Breast epithelium (tissue), 4 donors: ENCODE results near the gene SLC1A5. TPM values are rescaled to one million over a fixed set of nuclear protein-coding genes. Genes with fewer than 3 reads are reported as not detected.

ENCODE experiments used
- DNase-seq, 2 donors: peaks; one replicate each; pipeline ENCODE4 v3.0.0-alpha.2; 2019; ENCODE audit warnings: low spot score in 2 of 2
- H3K27ac ChIP-seq, 2 donors: fragments of 200-600 bp; sonication (generic) in 1 of 2; one replicate each; pipeline ENCODE4 v1.5.1; 2016 to 2019; ENCODE audit warnings: mild to moderate bottlenecking in 1 of 2
- H3K27me3 ChIP-seq, 2 donors: fragments of 200-600 bp; sonication (generic) in 1 of 2; one replicate each; pipeline versions ENCODE4 v1.5.1 to v1.6.0; 2017 to 2019; ENCODE audit warnings: control low read depth in 1 of 2, mild to moderate bottlenecking in 1 of 2
- H3K36me3 ChIP-seq: fragments of 200-600 bp; one replicate; pipeline ENCODE4 v1.5.1; 2019
- H3K4me1 ChIP-seq, 2 donors: fragments of 200-600 bp; sonication (generic); one replicate each; pipeline ENCODE4 v1.5.1; 2016 to 2019; ENCODE audit warnings: control low read depth in 1 of 2
- H3K4me3 ChIP-seq, 3 donors: fragments of 200-600 bp; sonication (generic); 1 replicate in 2 of 3; 2 replicates in 1 of 3; pipeline ENCODE4 v1.5.1; 2016 to 2019; ENCODE audit warnings: mild to moderate bottlenecking in 3 of 3, moderate library complexity in 2 of 3
- H3K9me3 ChIP-seq, 2 donors: fragments of 200-600 bp; sonication (generic) in 1 of 2; one replicate each; pipeline ENCODE4 v1.5.1; 2016 to 2019; ENCODE audit warnings: control low read depth in 1 of 2
- CTCF ChIP-seq, 3 donors: fragments of 450-650 bp; IDR thresholded peaks; one replicate each; pipeline ENCODE4 v1.5.1; 2016 to 2017; ENCODE audit warnings: antibody characterized with exemption in 3 of 3, mild to moderate bottlenecking in 3 of 3, moderate library complexity in 3 of 3
- POLR2A ChIP-seq: fragments of 450-650 bp; IDR thresholded peaks from one replicate; pipeline ENCODE4 v1.6.1; 2016; ENCODE audit warnings: antibody characterized with exemption, mild to moderate bottlenecking, moderate library complexity
- POLR2AphosphoS5 ChIP-seq, 3 donors: sonication (generic); formaldehyde crosslinking; IDR thresholded peaks; one replicate each; pipeline ENCODE4 v1.6.1; 2017; ENCODE audit warnings: antibody characterized with exemption in 3 of 3
- intact Hi-C: fragments of 100-400 bp; cut with DNase I; formaldehyde crosslinking; loops from one replicate; pipeline ENCODE4 v1.15.1; 2023; ENCODE audit warnings: low total_unique reads
- total RNA-seq, 3 donors: library from RNA; depleted of rRNA; stranded (reverse); fragments of >200 nt; gene quantifications; one replicate each; pipeline ENCODE4 v1.1.0, GENCODE V29; 2016

Gene SLC1A5
- 100 to 1,000 TPM; 121 to 146 (median 121) TPM for total RNA-seq

- H3K4me1 ChIP-seq: peaks cover 8 to 14% of the 10 kb centered on the region in 2 donors
- H3K27me3 ChIP-seq: no peaks in the 10 kb centered on the region
- peak; percentile 96 to 97 for DNase-seq
- no peaks in the 10 kb centered on the region for H3K36me3 ChIP-seq
- H3K9me3 ChIP-seq: no peaks in the 10 kb centered on the region
- peak within 1 kb of the TSS; percentile 90 to 93 for H3K27ac ChIP-seq
- intact Hi-C loops: no loop called here
- H3K4me3 ChIP-seq: peak within 1 kb of the TSS; percentile 92 to 95 (median 94)
- TF ChIP-seq POLR2A: peak; percentile 94
- TF ChIP-seq POLR2AphosphoS5 (IDR thresholded peaks at IDR 0.05): peak; percentile 95 to 97 (median 97)
- no peak for TF ChIP-seq CTCF (IDR thresholded peaks at IDR 0.05)
Observed at GRCh38 chr19:46788262-46788967, at the start of gene SLC1A5. TSS of gene SLC1A5 (minus strand) at chr19:46788594. CDS start at chr19:46787965, 629 bp downstream.

DNA sequence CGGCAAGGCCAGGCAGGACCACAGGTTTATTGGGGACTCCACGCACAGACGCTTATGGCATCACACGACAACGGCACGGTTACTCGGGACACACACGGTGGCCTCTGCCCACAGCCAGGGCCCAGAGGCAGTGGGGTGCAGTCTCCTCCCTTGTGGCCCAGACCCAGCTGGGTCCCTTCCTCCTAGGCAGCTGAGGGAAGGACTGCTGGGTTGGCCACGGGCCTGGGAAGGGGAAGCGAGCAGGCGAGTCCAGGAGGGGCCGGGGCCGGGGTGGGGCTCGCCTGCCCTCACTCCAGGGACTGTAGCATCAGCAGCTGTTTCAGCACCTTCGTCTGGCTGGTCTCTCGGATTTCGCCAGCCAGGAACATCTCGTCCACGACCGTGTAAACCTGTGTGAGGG lies 49.8 kb upstream of the SLC1A5 start:
- no peak for DNase-seq
- Histone ChIP-seq H3K27me3 (no peaks in the 10 kb centered on the region), H3K4me3 (no peak overlapping the region), H3K4me1 (no peaks in the 10 kb centered on the region), H3K27ac (peak overlapping the region; percentile 28 to 50), H3K36me3 (peaks cover 3% of the 10 kb centered on the region), H3K9me3 (no peaks in the 10 kb centered on the region)
- intact Hi-C loops: no loop called here
- no peak for TF ChIP-seq CTCF (IDR thresholded peaks at IDR 0.05)
- no peak for TF ChIP-seq POLR2A

DNA sequence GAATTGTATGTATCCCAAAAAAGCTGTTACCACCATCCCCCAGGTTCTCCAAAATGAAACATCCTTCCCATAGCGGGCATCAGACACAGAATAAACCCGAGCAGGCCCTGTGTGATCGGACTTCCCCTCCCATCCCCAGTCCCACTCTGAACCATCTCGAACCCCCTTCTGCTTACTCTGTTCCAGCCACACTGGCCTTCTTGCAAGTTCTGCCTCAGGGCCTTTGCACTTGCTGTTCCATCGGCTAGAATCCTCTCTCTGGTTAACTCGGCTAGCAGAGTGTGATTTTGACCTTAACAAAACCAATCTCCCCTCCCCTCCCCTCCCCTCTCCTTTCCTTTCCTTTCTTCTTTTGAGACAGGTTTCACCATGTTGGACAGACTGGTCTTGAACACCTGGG lies 46.6 kb upstream of the SLC1A5 start:
- H3K4me3 ChIP-seq: no peak overlapping the region
- H3K36me3 ChIP-seq: peaks cover 3% of the 10 kb centered on the region
- no peak overlapping the region for H3K27ac ChIP-seq
- no peaks in the 10 kb centered on the region for H3K4me1 ChIP-seq
- TF ChIP-seq POLR2A (no peak), CTCF (IDR thresholded peaks at IDR 0.05) (no peak), POLR2AphosphoS5 (IDR thresholded peaks at IDR 0.05) (no peak)
- H3K9me3 ChIP-seq: no peaks in the 10 kb centered on the region
- intact Hi-C loops: no loop called here
- no peaks in the 10 kb centered on the region for H3K27me3 ChIP-seq
- no peak for DNase-seq

- Histone ChIP-seq H3K27ac (no peak overlapping the region), H3K4me1 (no peaks in the 10 kb centered on the region), H3K9me3 (no peaks in the 10 kb centered on the region), H3K36me3 (peaks cover 3% of the 10 kb centered on the region), H3K4me3 (no peak overlapping the region), H3K27me3 (no peaks in the 10 kb centered on the region)
- no peak for DNase-seq
- no peak for TF ChIP-seq POLR2A
- TF ChIP-seq CTCF (IDR thresholded peaks at IDR 0.05): no peak
- TF ChIP-seq POLR2AphosphoS5 (IDR thresholded peaks at IDR 0.05): no peak
- intact Hi-C loops: no loop called here
Observed at GRCh38 chr19:46834121-46834520, 45.7 kb upstream of the SLC1A5 start.

GRCh38 chr19:46830864-46831263 lies 42.5 kb upstream of the SLC1A5 start:
- Histone ChIP-seq H3K4me3 (no peak overlapping the region), H3K27ac (no peak overlapping the region), H3K9me3 (no peaks in the 10 kb centered on the region), H3K36me3 (no peaks in the 10 kb centered on the region), H3K4me1 (no peaks in the 10 kb centered on the region), H3K27me3 (no peaks in the 10 kb centered on the region)
- no peak for TF ChIP-seq CTCF (IDR thresholded peaks at IDR 0.05)
- no peak for TF ChIP-seq POLR2A
- TF ChIP-seq POLR2AphosphoS5 (IDR thresholded peaks at IDR 0.05): no peak
- no peak for DNase-seq
- intact Hi-C loops: no loop called here
